ENCODE data around the gene SASH1. TPM values are rescaled to one million over a fixed set of nuclear protein-coding genes. Genes with fewer than 3 reads are reported as not detected.

Gene SASH1
- total and polyA plus RNA-seq, 2 donors (not counting 1 experiment from before 2014, with no cell fraction given) = 38.6 to 44.6 TPM

GRCh38 chr6:148447521-148448230, 105.0 kb downstream of the SASH1 start:
- no peak overlapping the region for H3K4me2 ChIP-seq (ENCODE audit: extremely low read depth, insufficient read depth, low read length)
- no peaks in the 10 kb centered on the region for H4K20me1 ChIP-seq (ENCODE audit: control insufficient read depth, extremely low read depth, insufficient read depth, low read length)
- H3K27me3 ChIP-seq (ENCODE audit: control insufficient read depth, insufficient read depth, low read length) = no peaks in the 10 kb centered on the region
- H3K4me1 ChIP-seq (ENCODE audit: control insufficient read depth, extremely low read depth, insufficient read depth, low read length) = no peaks in the 10 kb centered on the region
- H2AFZ ChIP-seq (ENCODE audit: low read length) = no peak overlapping the region
- H3K36me3 ChIP-seq (ENCODE audit: control insufficient read depth, insufficient read depth, low read length) = no peaks in the 10 kb centered on the region
- no peak overlapping the region for H3K9ac ChIP-seq (ENCODE audit: insufficient read depth, low read length)
- no peak overlapping the region for H3K27ac ChIP-seq (ENCODE audit: insufficient read depth, low read length)
- TF ChIP-seq EZH2 (IDR thresholded peaks at IDR 0.05; ENCODE audit: low read length, missing control alignments) (no peak), CTCF (conservative IDR thresholded peaks at IDR 0.05 in 1 of 2, IDR thresholded peaks at IDR 0.05 in 1 of 2; ENCODE audit: low read depth in 1 of 2, low read length in 2 of 2) (no peak)
- H3K4me3 ChIP-seq (replicated peaks in 1 of 4; ENCODE audit: control extremely low read depth in 1 of 4, insufficient read depth in 1 of 4, low read depth in 3 of 4, low read length in 4 of 4) = no peak overlapping the region
- no peak for DNase-seq (ENCODE audit: low read depth in 2 of 2)
- H3K9me3 ChIP-seq (ENCODE audit: control insufficient read depth, insufficient read depth, low read depth, low read length) = no peaks in the 10 kb centered on the region
- H3K79me2 ChIP-seq (ENCODE audit: control insufficient read depth, insufficient read depth, low read length) = no peaks in the 10 kb centered on the region

GRCh38 chr6:148448369-148449012, 105.9 kb downstream of the SASH1 start:
- no peak for DNase-seq (ENCODE audit: low read depth in 2 of 2)
- H3K4me3 ChIP-seq (replicated peaks in 1 of 4; ENCODE audit: control extremely low read depth in 1 of 4, insufficient read depth in 1 of 4, low read depth in 3 of 4, low read length in 4 of 4) = no peak overlapping the region
- H4K20me1 ChIP-seq (ENCODE audit: control insufficient read depth, extremely low read depth, insufficient read depth, low read length) = no peaks in the 10 kb centered on the region
- H3K4me2 ChIP-seq (ENCODE audit: extremely low read depth, insufficient read depth, low read length) = no peak overlapping the region
- H3K9me3 ChIP-seq (ENCODE audit: control insufficient read depth, insufficient read depth, low read depth, low read length) = no peaks in the 10 kb centered on the region
- H2AFZ ChIP-seq (ENCODE audit: low read length) = no peak overlapping the region
- no peak overlapping the region for H3K27ac ChIP-seq (ENCODE audit: insufficient read depth, low read length)
- H3K27me3 ChIP-seq (ENCODE audit: control insufficient read depth, insufficient read depth, low read length) = no peaks in the 10 kb centered on the region
- H3K4me1 ChIP-seq (ENCODE audit: control insufficient read depth, extremely low read depth, insufficient read depth, low read length) = no peaks in the 10 kb centered on the region
- no peaks in the 10 kb centered on the region for H3K36me3 ChIP-seq (ENCODE audit: control insufficient read depth, insufficient read depth, low read length)
- TF ChIP-seq EZH2 (IDR thresholded peaks at IDR 0.05; ENCODE audit: low read length, missing control alignments) (no peak), CTCF (conservative IDR thresholded peaks at IDR 0.05 in 1 of 2, IDR thresholded peaks at IDR 0.05 in 1 of 2; ENCODE audit: low read depth in 1 of 2, low read length in 2 of 2) (no peak)
- no peaks in the 10 kb centered on the region for H3K79me2 ChIP-seq (ENCODE audit: control insufficient read depth, insufficient read depth, low read length)
- H3K9ac ChIP-seq (ENCODE audit: insufficient read depth, low read length) = no peak overlapping the region

GRCh38 chr6:148450866-148451265, 108.2 kb downstream of the SASH1 start:
- Histone ChIP-seq H3K4me1 (ENCODE audit: control insufficient read depth, extremely low read depth, insufficient read depth, low read length) (peaks cover 2% of the 10 kb centered on the region), H2AFZ (ENCODE audit: low read length) (no peak overlapping the region), H3K9ac (ENCODE audit: insufficient read depth, low read length) (no peak overlapping the region), H3K27me3 (ENCODE audit: control insufficient read depth, insufficient read depth, low read length) (no peaks in the 10 kb centered on the region), H3K4me2 (ENCODE audit: extremely low read depth, insufficient read depth, low read length) (no peak overlapping the region), H4K20me1 (ENCODE audit: control insufficient read depth, extremely low read depth, insufficient read depth, low read length) (no peaks in the 10 kb centered on the region), H3K9me3 (ENCODE audit: control insufficient read depth, insufficient read depth, low read depth, low read length) (no peaks in the 10 kb centered on the region), H3K4me3 (replicated peaks in 1 of 4; ENCODE audit: control extremely low read depth in 1 of 4, insufficient read depth in 1 of 4, low read depth in 3 of 4, low read length in 4 of 4) (no peak overlapping the region), H3K36me3 (ENCODE audit: control insufficient read depth, insufficient read depth, low read length) (no peaks in the 10 kb centered on the region), H3K79me2 (ENCODE audit: control insufficient read depth, insufficient read depth, low read length) (no peaks in the 10 kb centered on the region), H3K27ac (ENCODE audit: insufficient read depth, low read length) (no peak overlapping the region)
- TF ChIP-seq EZH2 (IDR thresholded peaks at IDR 0.05; ENCODE audit: low read length, missing control alignments) = no peak
- no peak for TF ChIP-seq CTCF (conservative IDR thresholded peaks at IDR 0.05 in 1 of 2, IDR thresholded peaks at IDR 0.05 in 1 of 2; ENCODE audit: low read depth in 1 of 2, low read length in 2 of 2)
- no peak for DNase-seq (ENCODE audit: low read depth in 2 of 2)
